ENCODE results near the gene CHCHD1. TPM values are rescaled to one million over a fixed set of nuclear protein-coding genes. Genes with fewer than 3 reads are reported as not detected.

CHCHD1 gene
- polyA plus RNA-seq = 107 and 110 TPM in 2 replicates

GRCh38 chr10:73781879-73782748 lies at the start of gene CHCHD1:
Gene CHCHD1 (plus strand): TSS chr10:73782048. CDS start chr10:73782076, 28 bp downstream.

GRCh38 chr10:73743905-73744663 lies 37.8 kb upstream of the CHCHD1 start, which contains the start of gene SEC24C:
Gene SEC24C (plus strand): TSS chr10:73744372. CDS start chr10:73746833, 2,461 bp downstream.

GRCh38 chr10:73785211-73785720 lies 3.4 kb downstream of the CHCHD1 start, which contains the start of gene ZSWIM8:
Gene ZSWIM8 (plus strand): TSS chr10:73785606. CDS start chr10:73785879, 273 bp downstream.

Other genes with a start within 250 kb of the CHCHD1 start
- 4.4 and 7.7 TPM in 2 replicates for gene USP54, start 190.7 kb upstream of the CHCHD1 start, polyA plus RNA-seq
- not detected in 2 replicates for gene MYOZ1, start 140.6 kb upstream of the CHCHD1 start, polyA plus RNA-seq
- not detected in 2 replicates for gene SYNPO2L, start 126.0 kb upstream of the CHCHD1 start, polyA plus RNA-seq
- 0.27 and 2.5 TPM in 2 replicates for gene AGAP5, start 83.9 kb upstream of the CHCHD1 start, polyA plus RNA-seq
- gene SEC24C, start 37.7 kb upstream of the CHCHD1 start, polyA plus RNA-seq = 10.0 and 14.2 TPM in 2 replicates
- 20.9 and 29.9 TPM in 2 replicates for gene ZSWIM8, start 3.6 kb downstream of the CHCHD1 start, polyA plus RNA-seq
- 1.5 and 1.8 TPM in 2 replicates for gene NDST2, start 29.6 kb downstream of the CHCHD1 start, polyA plus RNA-seq
- gene CAMK2G, start 92.5 kb downstream of the CHCHD1 start, polyA plus RNA-seq = 3.8 and 24.9 TPM in 2 replicates
- not detected in 2 replicates for gene PLAU, start 129.1 kb downstream of the CHCHD1 start, polyA plus RNA-seq
- 1.7 and 3.9 TPM in 2 replicates for gene VCL, start 216.1 kb downstream of the CHCHD1 start, polyA plus RNA-seq